Progenitor cell of endocrine pancreas (in vitro differentiated cells): Measurements from ENCODE around the gene AKAP8L. TPM values are rescaled to one million over a fixed set of nuclear protein-coding genes. Genes with fewer than 3 reads are reported as not detected.
"Not testable (repeated sequence)": the region's sequence is repeated elsewhere in the genome, so short reads cannot be mapped to it uniquely, and the experiment has no call there.

ENCODE experiments used
- DNase-seq: peaks from one replicate; pipeline ENCODE4 v3.0.0; 2021; ENCODE audit warnings: low spot score; ENCODE audit not compliant: unreplicated experiment
- H3K27ac Mint-ChIP-seq: 2 replicates; pipeline ENCODE4 v1.8.0; 2021; ENCODE audit warnings: mild to moderate bottlenecking, moderate library complexity, mixed read lengths
- H3K27me3 Mint-ChIP-seq: 2 replicates; pipeline ENCODE4 v1.8.0; 2021; ENCODE audit warnings: mixed read lengths
- H3K36me3 Mint-ChIP-seq: 2 replicates; pipeline ENCODE4 v1.8.0; 2022; ENCODE audit warnings: mixed read lengths; ENCODE audit not compliant: insufficient read depth
- H3K4me1 Mint-ChIP-seq: 2 replicates; pipeline ENCODE4 v1.8.0; 2021; ENCODE audit warnings: low read depth, mixed read lengths
- H3K4me3 Mint-ChIP-seq: 2 replicates; pipeline ENCODE4 v1.8.0; 2021; ENCODE audit warnings: low read depth, mild to moderate bottlenecking, moderate library complexity, mixed read lengths
- H3K9me3 Mint-ChIP-seq: 2 replicates; pipeline ENCODE4 v1.8.0; 2021; ENCODE audit warnings: low read depth, mixed read lengths
- total RNA-seq: library from RNA; stranded (reverse); gene quantifications from 2 replicates; pipeline ENCODE4 v1.2.1, GENCODE V29; 2021
- TF ChIP-seq, protein P1 (sequence below): fragments of 200-600 bp; sonication (generic); IDR thresholded peaks from one replicate; pipeline ENCODE4 v1.5.0; 2021; ENCODE audit warnings: antibody characterized with exemption, mild to moderate bottlenecking; ENCODE audit not compliant: unreplicated experiment

The AKAP8L gene
- total RNA-seq, 1 donor from 2014 or later: 228 TPM

DNA sequence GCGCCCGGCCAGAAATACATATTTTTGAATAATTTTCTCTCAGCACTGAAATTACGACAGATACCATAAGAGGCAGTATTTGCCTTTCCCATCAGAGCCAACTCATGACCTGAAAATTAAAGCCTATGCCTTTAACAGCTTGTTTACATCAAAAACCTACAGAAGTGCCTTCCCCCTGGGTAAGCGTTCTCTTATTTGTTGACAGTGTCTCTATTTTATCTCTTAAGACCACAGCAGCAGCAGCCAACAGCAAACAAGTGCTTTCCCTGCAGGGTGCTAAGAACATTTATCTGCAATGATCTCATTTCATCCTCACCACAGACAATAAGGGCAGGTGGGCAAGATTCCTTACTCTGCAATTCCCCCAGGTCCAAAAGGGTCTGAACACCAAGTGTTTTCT lies 6.0 kb downstream of the AKAP8L start:
- Mint-ChIP-seq H3K27ac (peak overlapping the region; percentile 88), H3K4me1 (peaks cover 32% of the 10 kb centered on the region), H3K27me3 (no peaks in the 10 kb centered on the region), H3K4me3 (no peak overlapping the region), H3K9me3 (no peaks in the 10 kb centered on the region), H3K36me3 (peaks cover 10% of the 10 kb centered on the region)
- TF ChIP-seq, protein P1, sequence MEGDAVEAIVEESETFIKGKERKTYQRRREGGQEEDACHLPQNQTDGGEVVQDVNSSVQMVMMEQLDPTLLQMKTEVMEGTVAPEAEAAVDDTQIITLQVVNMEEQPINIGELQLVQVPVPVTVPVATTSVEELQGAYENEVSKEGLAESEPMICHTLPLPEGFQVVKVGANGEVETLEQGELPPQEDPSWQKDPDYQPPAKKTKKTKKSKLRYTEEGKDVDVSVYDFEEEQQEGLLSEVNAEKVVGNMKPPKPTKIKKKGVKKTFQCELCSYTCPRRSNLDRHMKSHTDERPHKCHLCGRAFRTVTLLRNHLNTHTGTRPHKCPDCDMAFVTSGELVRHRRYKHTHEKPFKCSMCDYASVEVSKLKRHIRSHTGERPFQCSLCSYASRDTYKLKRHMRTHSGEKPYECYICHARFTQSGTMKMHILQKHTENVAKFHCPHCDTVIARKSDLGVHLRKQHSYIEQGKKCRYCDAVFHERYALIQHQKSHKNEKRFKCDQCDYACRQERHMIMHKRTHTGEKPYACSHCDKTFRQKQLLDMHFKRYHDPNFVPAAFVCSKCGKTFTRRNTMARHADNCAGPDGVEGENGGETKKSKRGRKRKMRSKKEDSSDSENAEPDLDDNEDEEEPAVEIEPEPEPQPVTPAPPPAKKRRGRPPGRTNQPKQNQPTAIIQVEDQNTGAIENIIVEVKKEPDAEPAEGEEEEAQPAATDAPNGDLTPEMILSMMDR: no peak
- no peak for DNase-seq

DNA sequence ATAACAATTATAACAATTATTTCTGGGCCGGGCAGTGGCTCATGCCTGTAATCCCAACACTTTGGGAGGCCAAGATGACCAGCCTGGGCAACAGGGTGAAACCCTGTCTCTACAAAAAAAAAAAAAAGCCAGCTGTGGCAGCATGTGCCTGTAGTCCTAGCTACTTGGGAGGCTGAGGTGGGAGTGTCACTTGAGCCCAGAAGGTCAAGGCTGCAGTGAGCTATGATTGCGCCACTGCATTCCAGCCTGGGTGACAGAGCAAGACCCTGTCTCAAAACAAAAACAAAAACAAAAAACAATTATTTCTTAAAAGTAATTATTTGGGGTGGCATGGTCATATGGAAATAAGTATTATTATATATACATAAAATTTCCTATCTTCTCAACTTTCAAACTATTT lies 7.4 kb downstream of the AKAP8L start:
- DNase-seq, H3K27me3 Mint-ChIP-seq, H3K9me3 Mint-ChIP-seq, H3K27ac Mint-ChIP-seq, H3K4me3 Mint-ChIP-seq: not testable (repeated sequence)
- peaks cover 20% of the 10 kb centered on the region for H3K4me1 Mint-ChIP-seq
- peaks cover 12% of the 10 kb centered on the region for H3K36me3 Mint-ChIP-seq

DNA sequence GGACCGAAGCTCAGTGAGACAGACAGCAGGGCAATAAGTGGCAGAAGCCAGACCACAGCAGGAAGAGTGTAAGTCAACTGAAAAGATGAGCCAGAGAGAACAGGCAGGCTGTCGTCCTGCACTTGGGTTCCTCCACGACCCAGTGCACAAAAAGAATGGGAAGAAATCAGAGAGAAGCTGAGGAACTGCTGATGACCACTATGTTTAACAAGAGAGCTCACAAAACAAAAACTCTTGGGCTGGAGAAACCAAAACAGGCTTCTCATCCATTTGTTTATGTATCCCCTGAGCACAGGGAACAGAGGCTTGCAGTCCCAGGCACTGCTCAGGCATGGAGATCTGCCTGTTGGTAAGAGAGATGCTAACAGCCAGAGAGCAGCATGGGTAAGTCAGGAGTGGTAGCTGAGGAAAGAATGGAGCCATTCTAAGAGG lies 14.0 kb downstream of the AKAP8L start:
- H3K27ac Mint-ChIP-seq: peak overlapping the region; percentile 33
- H3K4me3 Mint-ChIP-seq: no peak overlapping the region
- H3K36me3 Mint-ChIP-seq: peaks cover 9% of the 10 kb centered on the region
- H3K4me1 Mint-ChIP-seq: peaks cover 2% of the 10 kb centered on the region
- no peaks in the 10 kb centered on the region for H3K9me3 Mint-ChIP-seq
- H3K27me3 Mint-ChIP-seq: no peaks in the 10 kb centered on the region
- DNase-seq: no peak
- TF ChIP-seq, protein P1: no peak

DNA sequence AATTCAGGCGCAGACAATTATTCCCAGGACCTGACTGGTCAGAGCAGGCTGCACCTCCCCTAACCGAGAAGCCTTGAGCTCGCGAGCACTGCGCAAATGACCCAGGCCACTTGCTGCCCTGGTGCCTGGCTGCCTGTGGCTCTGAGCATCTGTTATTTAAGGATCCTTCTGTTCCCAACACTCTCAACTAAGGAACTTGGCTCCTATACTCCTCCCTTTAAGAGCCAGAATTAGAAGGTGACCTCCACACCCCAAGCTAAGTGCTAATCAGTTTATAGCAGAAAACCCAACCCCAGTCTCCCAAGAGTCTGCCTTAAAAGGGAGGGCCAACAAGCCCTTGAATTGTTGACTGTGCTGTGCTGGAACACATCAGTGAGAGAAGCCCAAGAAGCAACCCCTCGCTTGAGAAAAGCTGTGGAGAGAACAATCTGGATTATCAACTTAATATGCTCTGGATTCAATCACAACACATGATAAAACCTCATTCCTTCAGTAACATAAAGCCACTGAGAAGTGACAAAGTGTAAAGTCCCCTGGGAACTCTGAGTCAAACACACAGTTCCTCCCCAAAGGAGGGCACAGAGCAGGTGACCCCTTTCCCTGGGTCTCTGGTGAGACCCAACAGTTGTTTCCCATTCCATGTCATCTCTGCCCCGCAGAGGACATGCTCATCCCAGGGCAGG lies 14.6 kb downstream of the AKAP8L start:
- TF ChIP-seq, protein P1: no peak
- Mint-ChIP-seq H3K27me3 (no peaks in the 10 kb centered on the region), H3K9me3 (no peaks in the 10 kb centered on the region), H3K4me1 (peaks cover 2% of the 10 kb centered on the region), H3K36me3 (peaks cover 7% of the 10 kb centered on the region), H3K4me3 (no peak overlapping the region), H3K27ac (no peak overlapping the region)
- DNase-seq: no peak

DNA sequence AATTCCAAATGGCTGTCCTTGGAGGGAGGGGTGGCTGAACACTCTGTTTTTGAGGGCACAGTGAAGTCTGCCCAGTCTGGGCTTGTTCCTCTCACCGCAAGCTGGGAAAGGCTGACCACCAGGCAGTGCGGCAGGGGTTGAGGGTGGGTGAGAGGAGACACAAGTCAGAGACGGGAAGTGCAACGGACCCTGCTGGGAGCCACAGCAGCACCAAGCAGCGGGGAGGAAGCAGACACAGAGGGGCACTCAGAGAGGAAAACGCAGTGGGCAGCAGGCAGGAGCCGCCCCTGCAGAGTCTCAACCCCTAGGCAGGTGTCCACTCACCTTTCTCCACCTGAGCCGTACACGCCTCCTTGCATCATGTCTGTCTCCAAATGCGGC lies 15.6 kb downstream of the AKAP8L start:
- Mint-ChIP-seq H3K27ac (no peak overlapping the region), H3K27me3 (no peaks in the 10 kb centered on the region), H3K4me3 (no peak overlapping the region), H3K4me1 (peaks cover 2% of the 10 kb centered on the region), H3K36me3 (peaks cover 7% of the 10 kb centered on the region), H3K9me3 (no peaks in the 10 kb centered on the region)
- DNase-seq: no peak
- TF ChIP-seq, protein P1: no peak
